Activated CD4-positive, alpha-beta T cell treated with anti-CD3 and anti-CD28 coated beads, Interleukin-2, amount 50 U/mL, for 1 hour (primary cell): ENCODE results near the gene KIF6.

Source experiments
- DNase-seq: peaks from one replicate; pipeline ENCODE4 v3.0.0-alpha.2; 2020

The KIF6 gene

DNA sequence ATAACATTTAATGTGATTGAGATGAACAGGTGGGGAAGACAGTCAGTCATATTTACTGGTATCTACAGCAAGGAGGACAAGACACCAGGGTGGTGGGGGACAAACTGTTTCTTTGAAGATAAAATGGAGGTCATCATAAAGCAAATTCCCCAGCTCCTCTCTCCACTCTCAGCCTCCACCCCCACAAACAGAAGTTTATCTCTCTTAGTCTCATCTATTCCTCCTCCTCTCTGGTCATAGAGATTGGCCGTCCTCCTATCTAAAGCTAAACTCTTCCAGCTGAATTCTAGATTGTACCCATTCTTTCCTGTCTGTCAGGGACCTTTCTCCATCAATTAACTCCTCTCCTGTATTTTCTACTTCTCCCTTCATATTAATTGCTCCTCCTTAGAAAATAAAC is 71.1 kb downstream of the KIF6 start:
- DNase-seq, result no peak

GRCh38 chr6:39653612-39654011 is 71.6 kb downstream of the KIF6 start:
- no peak for DNase-seq

GRCh38 chr6:39649996-39650395 is 75.2 kb downstream of the KIF6 start:
- DNase-seq, result no peak

GRCh38 chr6:39646751-39647420 is 78.3 kb downstream of the KIF6 start:
- no peak for DNase-seq

DNA sequence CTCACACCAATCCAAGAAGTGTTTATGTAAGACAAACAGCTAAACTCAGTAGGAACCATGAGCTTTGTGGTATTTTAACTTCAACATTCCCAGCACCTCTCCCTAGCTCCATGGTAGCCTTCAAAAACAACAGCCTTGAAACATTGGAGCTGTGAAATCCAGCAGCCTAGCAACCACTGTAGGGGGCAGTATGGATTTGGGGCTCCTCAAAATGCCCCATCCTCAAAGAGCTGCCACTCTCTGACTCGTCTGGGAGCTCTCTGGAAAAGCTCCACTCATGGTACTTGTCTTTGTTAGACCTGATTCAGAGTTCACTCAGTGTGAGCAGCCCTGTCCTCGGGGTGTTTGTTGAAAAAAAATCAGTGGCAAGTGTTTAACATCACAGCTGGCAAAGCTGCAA is 82.9 kb downstream of the KIF6 start:
- no peak for DNase-seq

GRCh38 chr6:39638126-39638822 is 86.9 kb downstream of the KIF6 start:
- DNase-seq, result no peak

DNA sequence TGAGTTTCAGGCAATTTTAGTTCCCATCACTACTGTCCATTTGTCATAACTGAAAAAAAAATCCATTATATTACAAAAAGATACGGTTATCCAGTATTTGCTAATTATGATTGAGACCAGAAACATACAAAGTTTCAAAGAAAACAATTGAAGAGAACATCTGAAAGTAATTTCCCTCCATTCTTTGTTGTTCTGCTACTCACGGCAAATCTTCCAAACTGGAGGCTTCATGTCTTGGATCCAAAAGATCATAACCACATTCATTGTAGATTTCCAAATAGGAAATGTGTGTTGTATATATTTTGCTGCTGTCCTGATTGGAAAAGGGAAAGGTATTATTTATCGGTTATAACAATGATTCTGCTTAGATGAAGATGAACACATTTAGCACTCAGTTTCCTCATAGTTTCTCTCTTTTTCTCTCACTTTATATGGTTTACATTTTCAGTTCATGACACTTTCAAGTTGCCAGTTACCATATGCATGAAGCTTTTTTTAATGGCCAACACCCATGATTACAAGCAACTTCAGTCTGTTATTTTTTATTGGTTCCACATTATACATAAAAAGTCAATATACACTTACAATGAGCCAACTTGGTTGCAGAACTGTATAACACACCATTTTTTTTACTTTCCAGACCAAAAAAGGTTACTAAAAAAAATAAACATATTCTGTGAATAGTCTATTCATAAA is 90.4 kb downstream of the KIF6 start:
- no peak for DNase-seq

- no peak for DNase-seq
Measured at GRCh38 chr6:39625209-39625608, 100.0 kb downstream of the KIF6 start.

DNA sequence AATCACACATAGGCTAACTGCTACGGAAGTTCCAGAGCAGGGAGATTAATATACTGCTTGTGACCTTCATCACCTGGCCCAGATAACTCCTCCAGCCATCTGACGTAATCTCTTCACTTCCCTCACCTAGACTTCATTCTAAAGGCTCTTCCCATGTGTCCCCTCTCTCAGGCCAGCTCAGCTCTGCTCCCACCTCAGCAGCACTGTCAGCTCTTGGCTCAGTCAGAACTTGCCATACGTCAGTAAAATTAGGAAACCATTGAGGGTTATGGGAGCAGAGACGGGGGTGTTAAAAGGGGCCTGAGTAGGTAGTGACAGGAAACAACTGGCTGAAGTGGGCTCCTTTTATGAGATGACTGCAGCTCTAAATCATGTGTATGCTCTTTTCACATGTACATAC is 101.5 kb downstream of the KIF6 start:
- DNase-seq, result no peak

DNA sequence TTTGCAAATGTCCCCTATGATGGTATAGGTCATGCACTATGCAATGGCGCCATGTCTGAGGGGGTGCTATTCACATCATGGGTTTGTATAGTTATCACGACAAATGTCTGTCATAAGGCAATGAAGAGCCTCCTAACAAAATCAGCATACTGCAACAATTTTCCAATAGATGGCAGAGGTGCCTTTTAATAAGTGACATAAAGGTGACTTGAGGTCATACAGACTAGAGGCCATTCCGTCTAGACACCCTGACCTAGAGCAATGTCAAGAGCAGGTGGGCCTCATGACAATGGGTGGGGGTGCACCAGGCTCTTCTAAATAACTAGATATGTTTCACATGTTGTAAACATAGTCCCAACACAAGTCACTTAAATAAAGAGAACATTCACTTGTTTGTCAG is 107.7 kb downstream of the KIF6 start:
- DNase-seq, result no peak

DNA sequence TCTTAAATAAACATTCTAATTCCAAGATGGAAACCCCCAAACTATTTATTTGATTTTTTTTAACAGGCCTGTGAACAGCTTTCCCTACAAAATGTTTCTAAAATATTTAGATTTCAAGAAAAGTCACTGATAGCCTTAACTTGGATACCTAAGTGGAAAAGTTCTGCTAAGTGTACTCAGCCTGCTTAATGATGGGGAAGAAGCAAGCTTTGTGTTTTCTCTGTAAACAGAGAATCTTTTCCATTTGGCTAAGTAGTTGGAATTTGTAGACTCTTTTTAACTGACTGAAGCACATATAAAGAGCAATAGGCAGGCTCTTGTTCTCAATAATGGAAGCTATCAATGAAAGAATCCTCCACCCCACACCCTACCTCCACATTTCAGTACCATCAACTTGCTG is 108.2 kb downstream of the KIF6 start:
- no peak for DNase-seq

DNA sequence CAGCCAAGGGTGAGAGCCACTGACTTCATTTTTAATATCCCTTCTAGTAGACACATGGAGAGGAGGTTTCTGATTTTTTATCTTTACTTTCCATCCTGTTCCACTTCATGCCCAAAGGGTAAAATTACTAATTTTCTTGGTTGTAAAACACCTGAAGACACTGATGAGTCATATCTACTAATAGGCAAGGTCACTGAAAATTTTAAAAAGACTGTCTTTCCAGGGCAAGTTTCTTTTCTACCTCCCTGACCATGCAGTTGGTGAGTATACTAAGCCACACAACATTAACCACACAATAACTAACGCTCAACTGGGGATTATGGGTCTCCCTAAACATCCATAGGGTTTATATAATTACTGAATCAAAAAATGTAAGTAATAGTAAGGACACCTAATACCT is 109.6 kb downstream of the KIF6 start:
- DNase-seq, result no peak

DNA sequence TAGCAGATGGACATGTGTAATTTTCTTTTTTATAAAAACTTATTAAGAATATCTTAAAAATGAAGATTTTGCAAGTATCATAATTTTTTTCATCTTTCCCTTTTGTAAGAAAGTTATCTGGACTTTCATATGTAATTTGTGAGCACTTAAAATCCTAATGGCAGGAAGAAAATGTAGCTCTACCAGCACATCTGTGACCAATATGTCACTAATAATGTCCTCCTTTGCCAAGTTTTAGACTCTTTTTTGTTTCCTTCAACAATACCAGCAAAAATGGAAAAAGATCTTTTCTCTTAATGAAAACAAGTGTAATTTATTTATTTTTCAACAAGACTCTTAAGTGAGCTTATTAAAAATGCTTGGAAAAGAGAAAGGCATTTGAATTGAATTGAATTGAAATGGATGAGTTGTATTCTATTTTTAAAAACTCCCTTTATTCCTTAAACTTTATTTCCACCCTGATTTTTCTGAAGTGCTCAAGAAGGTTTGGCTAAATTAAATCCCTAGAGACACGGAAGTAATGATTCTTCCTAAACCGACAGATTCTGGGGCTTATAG is 110.7 kb downstream of the KIF6 start:
- DNase-seq, result no peak

DNA sequence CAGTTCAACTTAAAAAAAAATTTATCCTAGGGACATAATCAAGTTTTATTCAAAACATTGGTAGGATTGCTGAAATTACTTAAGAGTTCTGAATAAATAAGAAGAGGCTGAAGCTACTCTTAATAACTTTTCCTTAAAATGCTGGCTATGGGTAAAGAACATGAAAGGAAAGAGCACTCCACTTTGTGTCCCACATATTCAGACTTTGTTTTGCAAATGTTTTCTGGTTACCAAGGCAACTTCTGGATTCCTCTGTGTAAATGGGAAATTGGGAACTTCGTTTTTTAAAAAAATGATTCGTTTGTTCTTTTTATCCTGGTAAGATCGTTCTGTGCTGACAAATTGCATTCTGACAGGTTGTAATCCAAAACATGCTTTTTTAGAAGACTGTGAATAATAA is 115.0 kb downstream of the KIF6 start:
- no peak for DNase-seq

- no peak for DNase-seq
Measured at GRCh38 chr6:39608652-39609345, 116.4 kb downstream of the KIF6 start.

DNA sequence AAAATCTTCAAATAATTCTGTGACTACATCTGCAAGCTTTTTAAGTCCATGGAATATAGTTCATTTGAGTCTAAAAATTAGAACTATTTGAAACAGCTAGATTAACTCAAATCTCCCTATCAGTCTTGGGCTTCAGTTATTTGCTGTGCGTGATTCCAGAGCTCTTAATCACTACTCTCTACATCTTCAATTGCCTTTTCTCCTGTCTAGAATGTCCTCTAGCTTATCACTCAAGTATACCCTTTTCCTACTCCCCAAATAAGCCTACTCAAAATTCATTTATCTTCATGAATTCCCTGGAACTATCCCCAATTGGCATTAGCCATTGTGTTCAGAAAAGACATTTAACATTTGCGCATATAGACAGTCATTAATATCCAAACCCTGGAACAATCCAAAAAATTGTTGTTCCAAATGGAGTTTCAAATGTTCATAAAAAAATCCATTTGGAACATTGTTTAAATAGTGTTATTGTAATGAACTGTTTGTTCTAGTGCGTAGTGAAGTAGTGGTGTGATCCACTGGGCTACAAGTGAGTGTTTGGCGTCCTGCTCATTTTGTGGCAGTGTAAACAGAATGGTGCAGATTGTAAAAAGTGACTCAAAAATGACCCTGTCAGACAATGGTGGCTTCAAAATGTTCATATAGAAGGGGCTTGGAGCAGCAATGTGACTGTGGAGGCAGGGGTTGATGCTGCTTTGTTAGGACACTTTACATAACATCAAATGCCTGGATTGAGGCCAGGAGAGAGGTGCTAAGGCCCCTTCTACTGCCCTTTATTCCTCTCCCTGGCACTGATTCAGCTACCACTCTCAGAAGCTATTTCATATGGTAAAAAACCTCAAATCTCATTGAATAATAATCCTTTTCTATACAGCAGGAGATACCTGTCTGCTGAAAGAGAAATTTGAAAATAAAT is 122.3 kb downstream of the KIF6 start:
- no peak for DNase-seq

DNA sequence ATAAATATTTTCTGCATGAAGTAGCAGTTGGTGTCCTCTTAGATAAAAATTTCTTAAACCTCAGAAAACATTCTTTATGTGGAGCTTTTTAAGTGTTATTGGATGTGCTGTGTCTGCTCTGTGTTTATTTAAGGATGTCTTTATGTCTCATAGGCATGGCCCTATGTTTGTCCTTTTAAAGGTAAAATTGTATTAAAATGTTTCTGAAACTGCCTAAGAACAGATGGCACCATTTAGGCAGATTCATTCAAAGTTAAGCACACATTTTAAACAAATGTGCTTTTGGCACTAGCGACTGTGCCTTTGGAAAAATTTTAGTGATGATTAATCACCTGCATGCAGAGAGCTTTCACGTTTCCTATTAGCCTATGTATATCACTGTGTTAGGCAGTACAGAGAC is 125.2 kb downstream of the KIF6 start:
- DNase-seq, result no peak

GRCh38 chr6:39599341-39599740 is 125.9 kb downstream of the KIF6 start:
- DNase-seq, result no peak

DNA sequence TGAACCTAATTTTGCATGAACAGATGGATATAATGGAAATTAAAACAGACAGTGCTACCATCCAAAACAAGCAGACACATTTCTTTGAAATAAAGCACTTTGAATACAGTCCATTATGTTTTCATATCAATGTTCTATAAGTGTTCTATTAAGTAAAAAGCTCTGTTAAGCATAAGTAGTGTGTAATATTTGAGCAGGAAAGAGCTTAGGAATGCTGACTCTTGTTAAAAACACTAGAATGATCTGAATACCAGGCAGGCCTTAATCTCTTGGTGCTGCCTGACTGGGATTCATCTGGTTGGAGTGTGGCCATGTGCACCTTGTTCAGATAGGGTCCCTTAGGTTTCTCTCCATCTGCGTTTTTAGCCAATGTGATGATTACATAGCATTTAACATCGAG is 130.9 kb downstream of the KIF6 start:
- no peak for DNase-seq

DNA sequence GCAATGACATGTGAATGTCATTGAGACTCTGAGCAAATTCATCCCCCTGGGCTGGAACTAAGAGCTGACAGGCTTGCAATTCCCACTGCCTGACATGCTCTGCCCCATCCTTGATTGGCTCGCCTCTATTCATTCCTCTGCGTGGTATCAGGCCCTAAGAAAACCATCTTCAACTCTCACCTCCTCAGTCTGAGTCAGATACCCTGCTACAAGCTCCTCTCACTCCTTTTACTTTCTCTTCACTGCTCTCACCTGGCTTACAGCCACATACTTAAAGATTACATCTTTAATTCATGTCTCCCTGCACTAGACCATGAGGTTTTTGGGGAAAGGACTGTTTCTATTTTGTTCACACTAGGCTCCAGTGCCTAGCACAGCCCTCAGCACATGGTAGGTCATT is 131.6 kb downstream of the KIF6 start:
- no peak for DNase-seq

DNA sequence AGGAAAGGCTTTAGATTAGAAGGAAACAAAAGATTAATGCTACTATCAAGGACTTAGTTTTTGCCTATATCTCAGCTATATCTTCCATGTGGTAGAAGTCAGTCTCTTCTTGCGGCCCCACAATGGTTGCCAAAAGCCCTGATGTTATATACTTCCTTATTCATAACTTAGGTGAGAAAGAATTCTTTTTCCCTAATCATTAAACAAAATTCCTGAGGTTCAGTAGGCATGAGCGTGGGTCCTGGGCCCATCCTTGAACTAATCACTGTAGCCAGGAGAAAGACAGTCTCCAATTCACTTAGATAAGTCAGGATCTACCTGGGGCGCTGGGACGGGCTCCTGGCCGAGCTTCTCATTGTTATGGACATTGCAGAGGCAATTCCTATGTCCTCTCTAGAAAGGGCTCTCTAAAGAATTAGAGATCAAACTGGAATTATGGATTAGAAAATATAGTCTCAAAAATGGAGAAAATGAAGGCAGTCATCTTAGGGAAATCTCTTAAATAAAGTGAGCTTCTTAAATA is 134.3 kb downstream of the KIF6 start:
- DNase-seq, result no peak

DNA sequence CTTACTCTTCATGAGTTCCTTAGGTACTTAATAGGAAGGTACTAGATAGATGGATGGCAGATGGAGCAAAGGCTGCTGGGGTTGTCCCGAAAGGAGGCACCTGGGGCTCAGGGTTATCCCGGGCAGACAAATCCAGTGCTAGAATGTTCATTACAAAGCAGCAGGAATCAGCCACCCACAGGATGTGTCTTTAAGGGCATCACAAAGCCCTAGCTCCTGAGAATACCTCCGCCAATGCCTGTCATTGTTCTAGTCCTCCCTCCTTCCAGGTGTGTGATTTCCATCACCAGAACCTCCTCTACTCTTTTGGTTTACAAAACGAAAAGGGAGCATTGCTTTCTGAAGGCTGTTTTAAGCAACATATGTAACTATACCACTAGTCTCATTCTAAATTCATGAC is 138.1 kb downstream of the KIF6 start:
- no peak for DNase-seq
